SHP77 (cell line): ENCODE measurements around the gene RPS6KA2.

Source experiments
- DNase-seq, 2 experiments: peaks; one replicate each; lab custom pipeline; 2025; lab: John Stamatoyannopoulos, UW

RPS6KA2 gene

GRCh38 chr6:166485651-166486535 lies 141.2 kb downstream of the RPS6KA2 start:
- no peak for DNase-seq

DNA sequence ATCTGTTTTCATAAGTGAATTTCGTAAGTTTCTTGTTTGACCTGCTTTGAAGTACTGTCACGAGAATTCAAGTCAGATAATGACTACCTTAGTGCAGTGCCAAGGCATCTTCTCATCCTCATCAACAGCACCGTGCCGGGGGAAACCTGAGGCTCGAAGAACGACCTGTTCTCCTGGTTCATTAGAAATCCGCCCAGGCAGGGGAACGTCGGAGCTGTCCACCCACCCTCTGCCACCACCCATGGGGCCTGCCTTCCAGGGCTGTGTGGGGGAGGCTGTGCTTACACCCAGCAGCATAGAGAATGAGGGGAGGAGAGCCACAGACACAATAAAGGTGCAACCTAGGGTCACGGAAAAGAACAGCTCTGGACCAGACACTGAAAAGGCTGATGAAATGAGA lies 142.2 kb downstream of the RPS6KA2 start:
- DNase-seq, result no peak

GRCh38 chr6:166483573-166484250 lies 143.3 kb downstream of the RPS6KA2 start:
- DNase-seq, result no peak

GRCh38 chr6:166483026-166483425 lies 144.0 kb downstream of the RPS6KA2 start:
- DNase-seq, result no peak

- DNase-seq, result no peak
Measured at GRCh38 chr6:166478782-166479592, 148.1 kb downstream of the RPS6KA2 start.

GRCh38 chr6:166477647-166478365 lies 149.2 kb downstream of the RPS6KA2 start:
- DNase-seq, result no peak

- DNase-seq, result no peak
Measured at GRCh38 chr6:166476634-166477215, 150.3 kb downstream of the RPS6KA2 start.

DNA sequence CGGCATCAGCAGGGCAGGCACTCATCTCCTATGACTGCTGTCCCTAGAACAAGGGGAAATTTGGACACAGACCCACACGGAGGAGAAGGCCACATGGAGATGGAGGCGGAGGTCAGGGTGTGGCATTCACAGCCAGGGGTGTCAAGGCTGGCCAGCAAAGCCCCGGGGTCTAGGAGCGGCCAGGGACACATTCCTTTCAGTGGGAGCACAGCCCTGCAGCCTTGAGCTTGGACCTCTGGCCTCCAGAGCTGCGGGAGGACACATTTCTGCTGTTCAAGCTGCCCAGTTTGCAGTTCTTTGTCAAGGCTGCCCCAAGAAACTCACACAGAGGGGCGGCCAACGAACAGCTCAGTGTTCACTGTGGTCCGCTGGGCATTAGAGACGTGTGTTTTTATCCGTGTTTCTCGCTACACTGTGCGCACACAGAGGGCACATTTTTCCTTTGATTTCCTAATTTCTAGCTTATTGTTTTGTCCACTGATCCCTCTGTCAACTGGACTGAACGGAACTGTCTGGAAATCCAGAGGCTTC lies 150.9 kb downstream of the RPS6KA2 start:
- no peak for DNase-seq

GRCh38 chr6:166474721-166475565 lies 152.1 kb downstream of the RPS6KA2 start:
- DNase-seq, result no peak

GRCh38 chr6:166473886-166474571 lies 153.0 kb downstream of the RPS6KA2 start:
- no peak for DNase-seq

- no peak for DNase-seq
Measured at GRCh38 chr6:166472636-166473035, 154.4 kb downstream of the RPS6KA2 start.

GRCh38 chr6:166471797-166472260 lies 155.2 kb downstream of the RPS6KA2 start:
- DNase-seq, result no peak

DNA sequence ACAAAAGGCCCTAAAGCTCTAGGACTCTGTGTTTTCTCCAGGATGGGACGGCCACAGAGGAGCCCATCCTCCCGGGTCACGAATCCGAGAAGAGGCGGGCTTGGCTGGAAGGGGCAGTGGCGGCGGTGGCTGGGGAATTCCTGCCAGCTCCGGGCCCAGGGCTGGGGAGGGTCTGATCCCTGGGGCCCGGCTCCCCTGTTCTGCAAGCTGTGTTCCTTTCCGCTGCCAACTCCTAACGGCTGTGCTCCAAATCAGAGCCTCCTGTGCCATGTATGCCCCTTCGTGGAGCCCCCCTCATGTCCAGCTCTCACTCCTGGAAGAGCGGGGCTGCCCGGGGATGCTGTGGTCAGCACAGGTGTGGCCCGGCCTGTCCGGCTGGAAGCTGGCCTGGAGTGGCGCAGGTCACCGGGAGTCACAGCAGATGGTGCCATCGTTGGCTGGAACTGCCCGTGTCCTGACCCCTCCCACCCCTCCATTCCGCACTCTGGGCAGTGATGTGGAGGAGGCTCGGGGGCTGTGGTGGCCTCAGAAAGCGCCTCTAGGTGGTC lies 156.1 kb downstream of the RPS6KA2 start:
- no peak for DNase-seq

DNA sequence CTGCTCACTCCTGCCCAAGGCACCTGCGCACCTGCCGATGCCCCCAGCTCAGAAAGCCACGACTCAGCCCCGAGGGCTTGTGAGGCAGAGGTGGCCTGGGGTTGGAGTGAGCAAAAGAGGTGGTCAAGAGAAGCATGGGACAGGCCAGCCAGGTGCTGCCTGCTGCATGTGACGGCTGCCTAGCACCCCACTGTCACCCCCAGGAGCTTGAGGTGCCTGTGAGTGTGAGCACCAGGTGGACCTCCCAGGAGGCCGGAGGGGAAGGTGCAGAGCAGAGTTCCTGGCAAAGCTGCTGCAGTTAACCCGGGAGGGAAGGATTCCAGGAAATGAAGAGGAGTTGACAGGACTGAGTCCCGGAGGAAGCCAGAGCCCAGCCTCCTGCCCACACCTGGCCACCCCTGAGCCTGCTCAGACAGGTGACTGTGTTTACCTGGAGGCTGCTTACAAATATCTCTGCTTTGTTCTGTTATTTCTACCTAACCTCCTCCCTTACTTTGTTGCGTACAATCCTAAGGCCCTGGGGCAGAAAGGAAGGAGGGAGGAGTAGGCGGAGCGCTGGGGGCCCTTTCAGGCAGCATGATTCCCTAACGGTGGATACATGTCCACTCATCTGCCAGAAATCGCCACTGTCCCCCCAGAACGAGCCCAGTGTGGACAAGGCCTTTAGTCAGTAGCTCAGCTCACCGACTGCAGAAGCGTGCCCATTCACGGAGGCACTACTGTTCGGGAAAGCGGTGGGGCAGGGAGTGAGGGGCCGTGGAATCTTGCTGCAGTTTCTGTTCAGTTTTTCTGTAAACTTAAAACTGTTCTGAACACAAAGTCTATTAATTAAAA lies 156.8 kb downstream of the RPS6KA2 start:
- no peak for DNase-seq

GRCh38 chr6:166469426-166469961 lies 157.6 kb downstream of the RPS6KA2 start:
- DNase-seq, result no peak

DNA sequence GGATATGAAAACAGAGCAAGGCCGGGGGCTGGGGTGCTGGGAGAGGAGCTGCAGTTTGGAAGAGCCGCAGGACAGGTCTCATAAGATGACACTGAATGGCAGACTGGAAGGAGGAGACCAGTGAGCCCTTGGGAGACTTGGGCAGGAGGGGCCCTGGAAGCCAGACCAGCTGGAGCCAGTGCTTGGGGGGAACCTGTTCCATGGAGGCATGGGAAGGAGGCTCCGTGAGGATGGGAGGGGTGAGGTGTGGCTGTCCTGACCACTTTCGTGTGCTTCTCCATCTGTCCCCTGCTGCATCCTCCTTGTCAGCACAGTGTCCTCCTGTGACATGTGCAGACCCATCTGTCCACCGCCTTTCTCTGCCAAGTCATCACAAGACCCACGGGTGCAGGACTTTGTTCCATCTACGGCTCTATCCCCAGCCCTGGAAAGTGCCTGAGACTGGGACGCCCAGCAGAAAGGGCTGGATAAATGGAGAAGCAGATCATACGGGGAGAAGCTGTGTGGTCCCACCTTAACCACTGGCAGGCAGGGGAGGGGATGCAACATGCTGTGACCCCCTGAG lies 159.5 kb downstream of the RPS6KA2 start:
- no peak for DNase-seq
